Astrocyte (in vitro differentiated cells and primary cell): ENCODE measurements around the gene TXLNB. TPM values are rescaled to one million over a fixed set of nuclear protein-coding genes. Genes with fewer than 3 reads are reported as not detected.

Source experiments
- DNase-seq: peaks from one replicate; pipeline ENCODE4 v3.0.0-alpha.2; 2010; ENCODE audit warnings: low read depth
- FAIRE-seq: peaks from 2 replicates; lab custom pipeline; 2011; peaks lifted over from hg19 to GRCh38; lab: Jason Lieb, UNC
- H2AFZ ChIP-seq: 2 replicates; pipeline ENCODE4 v1.6.0; 2012; ENCODE audit warnings: low read depth, low read length, inconsistent platforms
- H3K27ac ChIP-seq: 2 replicates; pipeline ENCODE4 v1.5.1; 2011; ENCODE audit warnings: low read depth, low read length, inconsistent platforms
- H3K27me3 ChIP-seq: 2 replicates; pipeline ENCODE4 v1.6.0; 2011; ENCODE audit warnings: low read length, inconsistent platforms; ENCODE audit not compliant: insufficient read depth
- H3K36me3 ChIP-seq: 2 replicates; pipeline ENCODE4 v1.5.1; 2011; ENCODE audit warnings: low read length, inconsistent platforms; ENCODE audit not compliant: insufficient read depth
- H3K4me1 ChIP-seq: 2 replicates; pipeline ENCODE4 v1.5.1; 2011; ENCODE audit warnings: low read length, inconsistent platforms; ENCODE audit not compliant: insufficient read depth
- H3K4me2 ChIP-seq: 2 replicates; pipeline ENCODE4 v1.6.0; 2012; ENCODE audit warnings: low read length, inconsistent platforms
- H3K4me3 ChIP-seq: 2 replicates; pipeline ENCODE4 v1.5.1; 2011; ENCODE audit warnings: low read depth, mild to moderate bottlenecking, low read length, inconsistent platforms; ENCODE audit not compliant: insufficient read depth
- H3K79me2 ChIP-seq: 2 replicates; pipeline ENCODE4 v1.6.0; 2012; ENCODE audit warnings: mild to moderate bottlenecking, low read length, inconsistent platforms; ENCODE audit not compliant: insufficient read depth
- H3K9ac ChIP-seq: 2 replicates; pipeline ENCODE4 v1.6.0; 2012; ENCODE audit warnings: mild to moderate bottlenecking, low read length, inconsistent platforms
- H3K9me3 ChIP-seq: 2 replicates; pipeline ENCODE4 v1.5.1; 2012; ENCODE audit warnings: low read depth, mild to moderate bottlenecking, low read length, inconsistent platforms; ENCODE audit not compliant: insufficient read depth
- H4K20me1 ChIP-seq: 2 replicates; pipeline ENCODE4 v1.6.0; 2012; ENCODE audit warnings: low read length, inconsistent platforms; ENCODE audit not compliant: insufficient read depth
- H3K27ac Mint-ChIP-seq: one replicate; pipeline ENCODE4 v1.8.0; 2021; ENCODE audit warnings: mild to moderate bottlenecking, mixed read lengths; ENCODE audit not compliant: unreplicated experiment
- H3K27me3 Mint-ChIP-seq: one replicate; pipeline ENCODE4 v1.8.0; 2021; ENCODE audit warnings: low read depth, mixed read lengths; ENCODE audit not compliant: unreplicated experiment
- H3K36me3 Mint-ChIP-seq: one replicate; pipeline ENCODE4 v1.8.0; 2021; ENCODE audit warnings: low read depth, mixed read lengths; ENCODE audit not compliant: unreplicated experiment
- H3K4me1 Mint-ChIP-seq: one replicate; pipeline ENCODE4 v1.8.0; 2021; ENCODE audit warnings: low read depth, mixed read lengths; ENCODE audit not compliant: unreplicated experiment
- H3K4me3 Mint-ChIP-seq: one replicate; pipeline ENCODE4 v1.8.0; 2021; ENCODE audit warnings: mild to moderate bottlenecking, moderate library complexity, mixed read lengths; ENCODE audit not compliant: unreplicated experiment
- H3K9me3 Mint-ChIP-seq: one replicate; pipeline ENCODE4 v1.8.0; 2021; ENCODE audit warnings: mild to moderate bottlenecking, mixed read lengths; ENCODE audit not compliant: unreplicated experiment
- EZH2 ChIP-seq: IDR thresholded peaks from 2 replicates; pipeline ENCODE4 v1.6.1; 2012; ENCODE audit warnings: mild to moderate bottlenecking, low read length, inconsistent platforms; ENCODE audit not compliant: insufficient read depth
- total RNA-seq: library from RNA; stranded (reverse); gene quantifications from 2 replicates; pipeline ENCODE4 v1.2.1, GENCODE V29; 2021
- TF ChIP-seq, protein P1 (sequence below): IDR thresholded peaks from 2 replicates; pipeline ENCODE4 v1.5.1; 2011; ENCODE audit warnings: low read depth, mild to moderate bottlenecking, inconsistent platforms, low read length, moderate library complexity; ENCODE audit not compliant: insufficient read depth

The TXLNB gene
- total RNA-seq, 1 donor from 2014 or later: 0.57 TPM

DNA sequence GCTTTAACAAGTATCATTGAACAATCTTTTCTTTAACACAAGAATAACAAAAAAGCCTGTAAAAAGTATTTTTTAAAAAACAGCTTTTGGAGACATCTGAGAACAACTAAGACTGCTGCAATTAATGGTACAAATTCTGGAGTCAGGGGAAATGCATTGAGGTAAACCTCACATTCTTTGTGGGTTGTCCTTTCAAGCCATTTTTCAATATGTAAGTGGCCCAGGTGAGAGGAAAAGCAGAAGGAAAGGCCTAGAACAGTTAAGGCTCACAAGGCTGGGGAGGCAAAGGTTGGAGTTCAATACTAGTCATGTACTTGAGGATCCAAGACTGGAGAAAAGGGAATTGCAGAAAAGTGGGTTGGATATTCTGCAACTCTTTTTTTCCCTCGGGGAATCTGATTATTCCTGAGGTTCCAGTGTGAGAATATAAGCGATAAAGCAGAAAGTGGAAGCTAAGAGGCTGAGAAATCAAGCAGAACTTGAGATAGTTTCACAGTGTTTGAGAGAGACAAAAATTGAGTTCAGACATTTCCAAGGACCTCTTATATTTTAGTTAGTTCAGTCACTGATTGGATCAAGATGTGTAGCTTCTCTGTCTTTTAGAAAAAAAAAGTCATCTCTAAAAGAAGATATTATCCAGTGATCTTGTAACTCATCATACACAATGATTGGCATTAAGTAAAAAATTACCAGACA lies 25.0 kb upstream of the TXLNB start:
- Mint-ChIP-seq H3K36me3 (peaks cover 3% of the 10 kb centered on the region), H3K9me3 (no peaks in the 10 kb centered on the region), H3K27ac (no peak overlapping the region), H3K4me3 (no peak overlapping the region), H3K27me3 (no peaks in the 10 kb centered on the region), H3K4me1 (peaks cover 8% of the 10 kb centered on the region)
- DNase-seq (no peak), FAIRE-seq (no peak)
- no peak overlapping the region for H3K4me2 ChIP-seq
- no peak overlapping the region for H3K27ac ChIP-seq
- H3K4me1 ChIP-seq: no peaks in the 10 kb centered on the region
- no peak overlapping the region for H2AFZ ChIP-seq
- no peaks in the 10 kb centered on the region for H4K20me1 ChIP-seq
- no peak overlapping the region for H3K4me3 ChIP-seq
- no peaks in the 10 kb centered on the region for H3K79me2 ChIP-seq
- H3K27me3 ChIP-seq: no peaks in the 10 kb centered on the region
- no peaks in the 10 kb centered on the region for H3K36me3 ChIP-seq
- H3K9me3 ChIP-seq: no peaks in the 10 kb centered on the region
- TF ChIP-seq, protein P1, sequence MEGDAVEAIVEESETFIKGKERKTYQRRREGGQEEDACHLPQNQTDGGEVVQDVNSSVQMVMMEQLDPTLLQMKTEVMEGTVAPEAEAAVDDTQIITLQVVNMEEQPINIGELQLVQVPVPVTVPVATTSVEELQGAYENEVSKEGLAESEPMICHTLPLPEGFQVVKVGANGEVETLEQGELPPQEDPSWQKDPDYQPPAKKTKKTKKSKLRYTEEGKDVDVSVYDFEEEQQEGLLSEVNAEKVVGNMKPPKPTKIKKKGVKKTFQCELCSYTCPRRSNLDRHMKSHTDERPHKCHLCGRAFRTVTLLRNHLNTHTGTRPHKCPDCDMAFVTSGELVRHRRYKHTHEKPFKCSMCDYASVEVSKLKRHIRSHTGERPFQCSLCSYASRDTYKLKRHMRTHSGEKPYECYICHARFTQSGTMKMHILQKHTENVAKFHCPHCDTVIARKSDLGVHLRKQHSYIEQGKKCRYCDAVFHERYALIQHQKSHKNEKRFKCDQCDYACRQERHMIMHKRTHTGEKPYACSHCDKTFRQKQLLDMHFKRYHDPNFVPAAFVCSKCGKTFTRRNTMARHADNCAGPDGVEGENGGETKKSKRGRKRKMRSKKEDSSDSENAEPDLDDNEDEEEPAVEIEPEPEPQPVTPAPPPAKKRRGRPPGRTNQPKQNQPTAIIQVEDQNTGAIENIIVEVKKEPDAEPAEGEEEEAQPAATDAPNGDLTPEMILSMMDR: no peak
- TF ChIP-seq EZH2: no peak
- no peak overlapping the region for H3K9ac ChIP-seq

DNA sequence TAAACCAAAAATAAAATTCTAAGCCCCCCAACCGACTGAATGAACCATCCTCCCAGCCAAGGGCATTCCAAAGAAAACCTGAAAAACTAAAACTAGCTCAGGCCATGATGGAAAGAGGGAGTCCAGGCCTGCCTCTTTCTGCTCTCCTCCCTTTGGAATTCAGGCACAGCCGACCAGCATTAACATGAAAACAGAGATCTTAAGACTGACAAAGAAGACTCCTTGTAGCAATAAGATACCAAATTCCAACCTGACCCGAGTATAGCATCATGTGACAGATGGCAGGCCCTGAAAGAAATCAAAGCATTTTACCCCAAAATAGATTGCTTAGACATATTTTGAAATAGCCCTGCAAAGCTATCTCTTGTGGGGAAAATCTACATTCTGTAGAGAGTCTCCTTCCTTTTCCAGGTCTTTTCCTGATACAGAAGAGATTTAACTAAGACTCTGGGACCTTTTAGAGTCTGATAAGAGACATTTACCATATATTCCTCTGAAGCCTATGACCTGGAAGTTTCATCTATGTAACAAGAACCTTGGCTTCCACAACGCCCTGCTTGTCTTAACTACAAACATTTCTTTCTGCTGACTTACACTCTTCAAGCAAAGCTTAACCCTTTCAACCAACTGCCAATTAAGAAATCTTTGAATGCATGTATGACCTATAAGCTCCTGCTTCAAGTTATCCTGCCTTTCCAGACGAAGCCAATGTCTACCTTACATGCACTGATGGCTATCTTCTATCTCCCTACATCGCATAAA lies 22.2 kb upstream of the TXLNB start:
- no peak for DNase-seq
- H3K27me3 ChIP-seq: no peaks in the 10 kb centered on the region
- peaks cover 9% of the 10 kb centered on the region for H3K4me1 Mint-ChIP-seq

More for the DNA sequence above, 22.2 kb upstream of the TXLNB start:
- no peak overlapping the region for H3K27ac ChIP-seq
- peaks cover 1% of the 10 kb centered on the region for H3K4me1 ChIP-seq
- H4K20me1 ChIP-seq: no peaks in the 10 kb centered on the region
- Mint-ChIP-seq H3K4me3 (no peak overlapping the region), H3K36me3 (peaks cover 3% of the 10 kb centered on the region), H3K27ac (no peak overlapping the region), H3K9me3 (no peaks in the 10 kb centered on the region), H3K27me3 (no peaks in the 10 kb centered on the region)
- no peak overlapping the region for H2AFZ ChIP-seq
- no peaks in the 10 kb centered on the region for H3K79me2 ChIP-seq
- H3K9me3 ChIP-seq: no peaks in the 10 kb centered on the region
- H3K9ac ChIP-seq: no peak overlapping the region
- no peak overlapping the region for H3K4me3 ChIP-seq
- no peaks in the 10 kb centered on the region for H3K36me3 ChIP-seq
- no peak for FAIRE-seq
- no peak overlapping the region for H3K4me2 ChIP-seq
- TF ChIP-seq, protein P1: no peak
- no peak for TF ChIP-seq EZH2
